Neural progenitor cell (in vitro differentiated cells): ENCODE measurements around the gene TAS2R8. TPM values are rescaled to one million over a fixed set of nuclear protein-coding genes. Genes with fewer than 3 reads are reported as not detected.

Experiments used
- DNase-seq: peaks from one replicate; pipeline ENCODE4 v3.0.0-alpha.2; 2016; ENCODE audit warnings: low spot score
- H2AFZ ChIP-seq: fragments of 200-600 bp; sonication (generic); replicated peaks from 2 replicates; pipeline ENCODE4 v1.6.1; 2016; ENCODE audit warnings: antibody characterized with exemption
- H3F3A ChIP-seq: fragments of 200-600 bp; sonication (generic); 2 replicates; pipeline ENCODE4 v1.6.1; 2016; ENCODE audit warnings: antibody characterized with exemption, low read depth
- H3K27ac ChIP-seq: fragments of 200-600 bp; sonication (generic); 2 replicates; pipeline ENCODE4 v1.5.1; 2016; ENCODE audit warnings: mild to moderate bottlenecking
- H3K27me3 ChIP-seq: fragments of 200-600 bp; sonication (generic); 2 replicates; pipeline ENCODE4 v1.6.1; 2016; ENCODE audit warnings: mild to moderate bottlenecking, moderate library complexity
- H3K36me3 ChIP-seq: fragments of 200-600 bp; sonication (generic); 2 replicates; pipeline ENCODE4 v1.5.1; 2016
- H3K4me1 ChIP-seq: fragments of 200-600 bp; sonication (generic); 2 replicates; pipeline ENCODE4 v1.6.1; 2016; ENCODE audit warnings: mixed run types
- H3K4me2 ChIP-seq: fragments of 200-600 bp; sonication (generic); 2 replicates; pipeline ENCODE4 v1.6.1; 2016
- H3K4me3 ChIP-seq: fragments of 200-600 bp; sonication (generic); 2 replicates; pipeline ENCODE4 v1.5.1; 2016
- H3K79me2 ChIP-seq: fragments of 200-600 bp; sonication (generic); 2 replicates; pipeline ENCODE4 v1.6.1; 2016; ENCODE audit warnings: low read depth
- H3K9ac ChIP-seq: fragments of 200-600 bp; sonication (generic); 2 replicates; pipeline ENCODE4 v1.6.1; 2016
- H3K9me3 ChIP-seq: fragments of 200-600 bp; sonication (generic); 2 replicates; pipeline ENCODE4 v1.5.1; 2016; ENCODE audit warnings: low read depth
- H4K20me1 ChIP-seq: fragments of 200-600 bp; sonication (generic); 2 replicates; pipeline ENCODE4 v1.6.1; 2016; ENCODE audit warnings: low read depth
- H3K27ac Mint-ChIP-seq: 3 replicates; pipeline ENCODE4 v1.8.0; 2021; ENCODE audit warnings: mixed read lengths
- H3K27me3 Mint-ChIP-seq: 2 replicates; pipeline ENCODE4 v1.8.0; 2022; ENCODE audit warnings: low read depth, mild to moderate bottlenecking, inconsistent platforms, moderate library complexity, mixed read lengths; ENCODE audit not compliant: insufficient read depth
- H3K36me3 Mint-ChIP-seq: 3 replicates; pipeline ENCODE4 v1.8.0; 2021; ENCODE audit warnings: mixed read lengths
- H3K4me1 Mint-ChIP-seq: 3 replicates; pipeline ENCODE4 v1.8.0; 2021; ENCODE audit warnings: mixed read lengths
- H3K4me3 Mint-ChIP-seq: 3 replicates; pipeline ENCODE4 v1.8.0; 2021; ENCODE audit warnings: mild to moderate bottlenecking, moderate library complexity, mixed read lengths
- H3K9me3 Mint-ChIP-seq: 3 replicates; pipeline ENCODE4 v1.8.0; 2020; ENCODE audit warnings: mixed read lengths
- CTCF ChIP-seq: fragments of 200-600 bp; sonication (generic); IDR thresholded peaks from 2 replicates; pipeline ENCODE4 v1.5.1; 2017; ENCODE audit warnings: antibody characterized with exemption, mild to moderate bottlenecking
- EZH2 ChIP-seq: fragments of 200-600 bp; sonication (generic); IDR thresholded peaks from 2 replicates; pipeline ENCODE4 v1.6.1; 2017; ENCODE audit warnings: antibody characterized with exemption, mild to moderate bottlenecking, moderate library complexity
- EZH2phosphoT487 ChIP-seq: fragments of 200-600 bp; sonication (generic); IDR thresholded peaks from 2 replicates; pipeline ENCODE4 v1.6.1; 2017; ENCODE audit warnings: antibody characterized with exemption
- total RNA-seq: library from RNA; depleted of rRNA; stranded (reverse); fragments of >200 nt; gene quantifications from 2 replicates; pipeline ENCODE4 v1.2.3, GENCODE V29; 2015; ENCODE audit warnings: low replicate concordance

The TAS2R8 gene
- total RNA-seq = 0.22 TPM in 1 of 2 replicates, not detected in the other

- TF ChIP-seq EZH2phosphoT487 (no peak), EZH2 (no peak), CTCF (no peak)
- Histone ChIP-seq H3K9ac (no peak within 1 kb of the TSS), H3K79me2 (no peaks in the 10 kb centered on the region), H3K4me3 (no peak within 1 kb of the TSS), H2AFZ (no peak within 1 kb of the TSS), H3K4me2 (no peak within 1 kb of the TSS), H3K4me1 (peaks cover 16% of the 10 kb centered on the region), H3F3A (peaks cover 8% of the 10 kb centered on the region), H3K27ac (no peak within 1 kb of the TSS), H3K36me3 (no peaks in the 10 kb centered on the region), H4K20me1 (no peaks in the 10 kb centered on the region), H3K9me3 (no peaks in the 10 kb centered on the region), H3K27me3 (no peaks in the 10 kb centered on the region)
- Mint-ChIP-seq H3K9me3 (no peaks in the 10 kb centered on the region), H3K27me3 (no peaks in the 10 kb centered on the region), H3K27ac (no peak within 1 kb of the TSS), H3K4me1 (peaks cover 3% of the 10 kb centered on the region), H3K36me3 (no peaks in the 10 kb centered on the region), H3K4me3 (no peak within 1 kb of the TSS)
- no peak for DNase-seq
Observed at GRCh38 chr12:10807186-10807585, at the start of gene TAS2R8. Gene TAS2R8 (minus strand): TSS chr12:10807286. CDS start chr12:10806980, 306 bp downstream.

GRCh38 chr12:10855807-10856206 lies 48.7 kb upstream of the TAS2R8 start:
- H3K27ac ChIP-seq = no peak overlapping the region
- H2AFZ ChIP-seq = no peak overlapping the region
- H3K27me3 Mint-ChIP-seq = no peaks in the 10 kb centered on the region
- H3F3A ChIP-seq = no peaks in the 10 kb centered on the region
- no peaks in the 10 kb centered on the region for H3K4me1 ChIP-seq
- peaks cover 42% of the 10 kb centered on the region for H3K36me3 Mint-ChIP-seq
- no peaks in the 10 kb centered on the region for H3K4me1 Mint-ChIP-seq
- H3K9ac ChIP-seq = no peak overlapping the region
- H4K20me1 ChIP-seq = no peaks in the 10 kb centered on the region
- peaks cover 14% of the 10 kb centered on the region for H3K36me3 ChIP-seq
- no peaks in the 10 kb centered on the region for H3K27me3 ChIP-seq
- no peak overlapping the region for H3K4me3 Mint-ChIP-seq
- H3K4me3 ChIP-seq = no peak overlapping the region
- no peak overlapping the region for H3K27ac Mint-ChIP-seq
- DNase-seq = no peak
- TF ChIP-seq EZH2 (no peak), CTCF (no peak), EZH2phosphoT487 (no peak)
- no peaks in the 10 kb centered on the region for H3K79me2 ChIP-seq
- H3K9me3 Mint-ChIP-seq = peaks cover 29% of the 10 kb centered on the region
- H3K4me2 ChIP-seq = no peak overlapping the region
- H3K9me3 ChIP-seq = peaks cover 7% of the 10 kb centered on the region

GRCh38 chr12:10853776-10854175 lies 46.7 kb upstream of the TAS2R8 start:
- peaks cover 14% of the 10 kb centered on the region for H3K36me3 ChIP-seq
- H4K20me1 ChIP-seq = no peaks in the 10 kb centered on the region
- Mint-ChIP-seq H3K27me3 (no peaks in the 10 kb centered on the region), H3K9me3 (peaks cover 27% of the 10 kb centered on the region), H3K4me1 (no peaks in the 10 kb centered on the region), H3K27ac (no peak overlapping the region), H3K36me3 (peaks cover 40% of the 10 kb centered on the region), H3K4me3 (no peak overlapping the region)
- no peaks in the 10 kb centered on the region for H3F3A ChIP-seq
- no peak overlapping the region for H3K9ac ChIP-seq
- no peak overlapping the region for H3K4me2 ChIP-seq
- H3K4me1 ChIP-seq = no peaks in the 10 kb centered on the region
- H3K79me2 ChIP-seq = no peaks in the 10 kb centered on the region
- H3K27me3 ChIP-seq = no peaks in the 10 kb centered on the region
- H2AFZ ChIP-seq = no peak overlapping the region
- H3K9me3 ChIP-seq = peaks cover 7% of the 10 kb centered on the region
- no peak for TF ChIP-seq EZH2phosphoT487
- DNase-seq = no peak
- no peak overlapping the region for H3K27ac ChIP-seq
- H3K4me3 ChIP-seq = no peak overlapping the region

GRCh38 chr12:10851243-10851858 lies 44.3 kb upstream of the TAS2R8 start:
- peaks cover 7% of the 10 kb centered on the region for H3K9me3 Mint-ChIP-seq
- H3K9ac ChIP-seq = no peak overlapping the region
- no peaks in the 10 kb centered on the region for H3K27me3 Mint-ChIP-seq
- H3K27ac ChIP-seq = no peak overlapping the region
- H3K4me2 ChIP-seq = no peak overlapping the region
- H4K20me1 ChIP-seq = no peaks in the 10 kb centered on the region
- no peaks in the 10 kb centered on the region for H3K27me3 ChIP-seq
- no peaks in the 10 kb centered on the region for H3F3A ChIP-seq
- no peak overlapping the region for H3K4me3 Mint-ChIP-seq
- H3K4me1 ChIP-seq = no peaks in the 10 kb centered on the region
- H2AFZ ChIP-seq = no peak overlapping the region
- no peak for TF ChIP-seq EZH2
- TF ChIP-seq CTCF = no peak
- TF ChIP-seq EZH2phosphoT487 = no peak
- H3K4me3 ChIP-seq = no peak overlapping the region
- peaks cover 1% of the 10 kb centered on the region for H3K36me3 ChIP-seq
- no peaks in the 10 kb centered on the region for H3K4me1 Mint-ChIP-seq
- no peaks in the 10 kb centered on the region for H3K79me2 ChIP-seq
- H3K27ac Mint-ChIP-seq = no peak overlapping the region
- peaks cover 25% of the 10 kb centered on the region for H3K36me3 Mint-ChIP-seq
- peaks cover 3% of the 10 kb centered on the region for H3K9me3 ChIP-seq
- no peak for DNase-seq
